ENCODE measurements around the gene POU3F1.

The POU3F1 gene

DNA sequence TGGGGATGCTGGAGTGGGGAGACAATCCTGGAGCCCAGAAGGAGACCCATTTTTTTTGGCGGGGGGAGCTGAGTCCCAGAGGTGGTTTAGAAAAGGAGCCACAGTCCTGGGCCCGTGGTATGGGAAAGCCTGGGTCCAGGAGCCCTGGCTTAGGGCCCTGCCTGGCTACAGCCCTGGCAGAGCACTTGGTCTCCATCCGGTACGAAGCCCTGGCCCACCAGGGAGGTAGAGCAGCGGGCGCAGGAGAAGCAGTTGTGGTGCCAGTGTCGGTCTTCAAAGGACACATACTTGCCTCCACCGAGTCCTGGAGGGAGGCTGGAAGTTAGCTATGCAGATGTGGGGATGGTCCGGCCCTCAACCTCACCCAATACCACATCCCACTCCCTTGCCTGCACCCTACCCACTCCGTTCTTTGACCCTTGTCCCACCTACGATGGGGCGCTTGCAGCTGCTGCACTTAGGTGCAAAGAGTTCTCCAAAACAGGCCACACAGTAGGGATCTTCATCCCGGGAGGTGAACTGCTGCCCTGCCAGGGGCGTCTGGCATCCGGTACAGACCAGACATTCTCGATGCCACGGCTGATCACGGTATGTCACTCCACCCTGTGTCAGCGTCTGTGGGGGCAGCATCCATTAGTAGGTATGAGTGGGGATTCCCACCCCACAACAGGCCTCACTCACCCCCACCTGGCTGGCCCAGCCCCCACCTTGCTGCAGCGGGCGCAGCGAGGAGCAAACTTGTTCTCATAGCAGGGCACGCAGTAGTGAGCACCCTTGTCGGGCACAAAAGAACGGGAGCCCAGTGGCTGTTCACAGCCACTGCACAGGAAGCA is 49.1 kb downstream of the POU3F1 start:
- no peaks in the 10 kb centered on the region for H3K9me3 ChIP-seq (replicated peaks; ENCODE audit: insufficient read depth, low read length)
- no peak overlapping the region for H3K4me3 ChIP-seq (ENCODE audit: low read length)
- H3K27me3 ChIP-seq (replicated peaks; ENCODE audit: insufficient read depth, low read length): peaks cover 6% of the 10 kb centered on the region; the same call in 1 of the 2 replicates
- no peak for TF ChIP-seq EZH2phosphoT487 (IDR thresholded peaks at IDR 0.05; ENCODE audit: low read length)
- no peak for TF ChIP-seq EZH2 (optimal IDR thresholded peaks at IDR 0.05; ENCODE audit: low read depth, low read length)
- TF ChIP-seq, protein P1, sequence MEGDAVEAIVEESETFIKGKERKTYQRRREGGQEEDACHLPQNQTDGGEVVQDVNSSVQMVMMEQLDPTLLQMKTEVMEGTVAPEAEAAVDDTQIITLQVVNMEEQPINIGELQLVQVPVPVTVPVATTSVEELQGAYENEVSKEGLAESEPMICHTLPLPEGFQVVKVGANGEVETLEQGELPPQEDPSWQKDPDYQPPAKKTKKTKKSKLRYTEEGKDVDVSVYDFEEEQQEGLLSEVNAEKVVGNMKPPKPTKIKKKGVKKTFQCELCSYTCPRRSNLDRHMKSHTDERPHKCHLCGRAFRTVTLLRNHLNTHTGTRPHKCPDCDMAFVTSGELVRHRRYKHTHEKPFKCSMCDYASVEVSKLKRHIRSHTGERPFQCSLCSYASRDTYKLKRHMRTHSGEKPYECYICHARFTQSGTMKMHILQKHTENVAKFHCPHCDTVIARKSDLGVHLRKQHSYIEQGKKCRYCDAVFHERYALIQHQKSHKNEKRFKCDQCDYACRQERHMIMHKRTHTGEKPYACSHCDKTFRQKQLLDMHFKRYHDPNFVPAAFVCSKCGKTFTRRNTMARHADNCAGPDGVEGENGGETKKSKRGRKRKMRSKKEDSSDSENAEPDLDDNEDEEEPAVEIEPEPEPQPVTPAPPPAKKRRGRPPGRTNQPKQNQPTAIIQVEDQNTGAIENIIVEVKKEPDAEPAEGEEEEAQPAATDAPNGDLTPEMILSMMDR (IDR thresholded peaks at IDR 0.05; ENCODE audit: low read length): no peak
- H3K4me2 ChIP-seq (ENCODE audit: low read depth, low read length): no peak overlapping the region
- H2AFZ ChIP-seq (ENCODE audit: low read length): no peak overlapping the region
- H3K79me2 ChIP-seq (ENCODE audit: low read length): no peaks in the 10 kb centered on the region
- no peak for DNase-seq
- H4K20me1 ChIP-seq (ENCODE audit: insufficient read depth, low read length): no peaks in the 10 kb centered on the region
- no peak overlapping the region for H3K27ac ChIP-seq (ENCODE audit: low read length)
- H3K9me2 ChIP-seq (replicated peaks; ENCODE audit: insufficient read depth, low read length): no peaks in the 10 kb centered on the region
- 0 out of 2 replicates have a peak, but pooled peaks cover 11% of the 10 kb centered on the region for H3K4me1 ChIP-seq (ENCODE audit: low read length)
- no peaks in the 10 kb centered on the region for H3K36me3 ChIP-seq (replicated peaks; ENCODE audit: insufficient read depth, low read length)
- H3K9ac ChIP-seq (ENCODE audit: low read length): no peak overlapping the region
- no peaks in the 10 kb centered on the region for H3F3A ChIP-seq (ENCODE audit: insufficient read depth, low read length)

GRCh38 chr1:37995751-37996345 is 50.7 kb downstream of the POU3F1 start:
- H3K79me2 ChIP-seq (ENCODE audit: low read length): no peaks in the 10 kb centered on the region
- H3K9ac ChIP-seq (ENCODE audit: low read length): peak overlapping the region; percentile 27; the same call in 1 of the 2 replicates
- H2AFZ ChIP-seq (ENCODE audit: low read length): peak overlapping the region; percentile 67
- H3K36me3 ChIP-seq (replicated peaks; ENCODE audit: insufficient read depth, low read length): no peaks in the 10 kb centered on the region
- peak overlapping the region; percentile 70 for H3K4me2 ChIP-seq (ENCODE audit: low read depth, low read length)
- no peaks in the 10 kb centered on the region for H3K9me2 ChIP-seq (replicated peaks; ENCODE audit: insufficient read depth, low read length)
- DNase-seq: peak; percentile 37
- H3K4me3 ChIP-seq (ENCODE audit: low read length): peak overlapping the region; percentile 53
- no peaks in the 10 kb centered on the region for H4K20me1 ChIP-seq (ENCODE audit: insufficient read depth, low read length)
- H3K27ac ChIP-seq (ENCODE audit: low read length): no peak overlapping the region
- H3K27me3 ChIP-seq (replicated peaks; ENCODE audit: insufficient read depth, low read length): peaks cover 6% of the 10 kb centered on the region; the same call in 1 of the 2 replicates
- H3K9me3 ChIP-seq (replicated peaks; ENCODE audit: insufficient read depth, low read length): no peaks in the 10 kb centered on the region
- 0 out of 2 replicates have a peak, but pooled peaks cover 11% of the 10 kb centered on the region for H3K4me1 ChIP-seq (ENCODE audit: low read length)
- no peaks in the 10 kb centered on the region; the same call in 1 of the 2 replicates for H3F3A ChIP-seq (ENCODE audit: insufficient read depth, low read length)
- TF ChIP-seq EZH2 (optimal IDR thresholded peaks at IDR 0.05; ENCODE audit: low read depth, low read length) (no peak), EZH2phosphoT487 (IDR thresholded peaks at IDR 0.05; ENCODE audit: low read length) (no peak)
- TF ChIP-seq, protein P1 (IDR thresholded peaks at IDR 0.05; ENCODE audit: low read length): no peak

GRCh38 chr1:37994886-37995566 is 51.6 kb downstream of the POU3F1 start:
- H3K36me3 ChIP-seq (replicated peaks; ENCODE audit: insufficient read depth, low read length): no peaks in the 10 kb centered on the region
- no peak for TF ChIP-seq EZH2 (optimal IDR thresholded peaks at IDR 0.05; ENCODE audit: low read depth, low read length)
- TF ChIP-seq EZH2phosphoT487 (IDR thresholded peaks at IDR 0.05; ENCODE audit: low read length): no peak
- TF ChIP-seq, protein P1 (IDR thresholded peaks at IDR 0.05; ENCODE audit: low read length): no peak
- no peaks in the 10 kb centered on the region for H3K9me2 ChIP-seq (replicated peaks; ENCODE audit: insufficient read depth, low read length)
- H3K27ac ChIP-seq (ENCODE audit: low read length): no peak overlapping the region
- H3F3A ChIP-seq (ENCODE audit: insufficient read depth, low read length): no peaks in the 10 kb centered on the region; the same call in 1 of the 2 replicates
- no peaks in the 10 kb centered on the region for H3K9me3 ChIP-seq (replicated peaks; ENCODE audit: insufficient read depth, low read length)
- peak overlapping the region; percentile 70 for H3K4me2 ChIP-seq (ENCODE audit: low read depth, low read length)
- H3K79me2 ChIP-seq (ENCODE audit: low read length): no peaks in the 10 kb centered on the region
- H3K9ac ChIP-seq (ENCODE audit: low read length): no peak overlapping the region
- peaks cover 6% of the 10 kb centered on the region; the same call in 1 of the 2 replicates for H3K27me3 ChIP-seq (replicated peaks; ENCODE audit: insufficient read depth, low read length)
- peak overlapping the region; percentile 67 for H2AFZ ChIP-seq (ENCODE audit: low read length)
- no peaks in the 10 kb centered on the region for H4K20me1 ChIP-seq (ENCODE audit: insufficient read depth, low read length)
- DNase-seq: no peak
- 0 out of 2 replicates have a peak, but pooled peaks cover 11% of the 10 kb centered on the region for H3K4me1 ChIP-seq (ENCODE audit: low read length)
- 0 out of 2 replicates have a peak overlapping the region, but pooled peaks have one; percentile 53 for H3K4me3 ChIP-seq (ENCODE audit: low read length)
